Thymus (tissue), 11 donors: ENCODE data around the gene ABLIM1. TPM values are rescaled to one million over a fixed set of nuclear protein-coding genes. Genes with fewer than 3 reads are reported as not detected.

Experiments used
- DNase-seq, 9 donors: peaks; one replicate each; pipeline ENCODE4 v3.0.0-alpha.2; 2013; ENCODE audit warnings: low spot score in 9 of 9, low read depth in 6 of 9, missing footprints in 1 of 9
- H3K27ac ChIP-seq, 2 donors: one replicate each; pipeline ENCODE4 v1.5.1; 2013; ENCODE audit warnings: control low read depth in 1 of 2, low read depth in 1 of 2, low read length in 1 of 2, mild to moderate bottlenecking in 1 of 2, moderate library complexity in 1 of 2
- H3K27me3 ChIP-seq, 2 donors: one replicate each; pipeline ENCODE4 v1.5.1; 2013; ENCODE audit warnings: low read length in 1 of 2; ENCODE audit not compliant: control insufficient read depth in 2 of 2, insufficient read depth in 1 of 2
- H3K36me3 ChIP-seq, 2 donors: one replicate each; pipeline ENCODE4 v1.5.1; 2013; ENCODE audit warnings: low read length in 1 of 2, mild to moderate bottlenecking in 1 of 2, moderate library complexity in 1 of 2; ENCODE audit not compliant: control insufficient read depth in 2 of 2, insufficient read depth in 2 of 2
- H3K4me1 ChIP-seq, 2 donors: one replicate each; pipeline ENCODE4 v1.5.1; 2013; ENCODE audit warnings: low read length in 2 of 2; ENCODE audit not compliant: control insufficient read depth in 2 of 2, insufficient read depth in 2 of 2
- H3K4me3 ChIP-seq, 2 donors: one replicate each; pipeline ENCODE4 v1.5.1; 2013; ENCODE audit warnings: low read length in 2 of 2, control low read depth in 1 of 2, mild to moderate bottlenecking in 1 of 2
- H3K9me3 ChIP-seq, 2 donors: one replicate each; pipeline ENCODE4 v1.5.1; 2013; ENCODE audit warnings: low read length in 1 of 2, mild to moderate bottlenecking in 1 of 2; ENCODE audit not compliant: control insufficient read depth in 2 of 2, insufficient read depth in 1 of 2
- WGBS: extraction: QIAGEN DNeasy Blood & Tissue Kit; methylation state at CpG from one replicate; pipeline ENCODE4 v1.1.7; 2013; 5-methylcytosine and 5-hydroxymethylcytosine counted together
- polyA plus RNA-seq: library from polyadenylated mRNA; stranded (reverse); fragments of 200-250 nt; gene quantifications from one replicate; pipeline ENCODE4 v1.2.3, GENCODE V29; 2013
- total RNA-seq: library from RNA; stranded (reverse); fragments of 120-200 nt; gene quantifications from one replicate; pipeline ENCODE4 v1.2.4, GENCODE V29; 2013
- donor health status: healthy.

The ABLIM1 gene
- total and polyA plus RNA-seq, 2 donors: 43.3 to 49.1 TPM

DNA sequence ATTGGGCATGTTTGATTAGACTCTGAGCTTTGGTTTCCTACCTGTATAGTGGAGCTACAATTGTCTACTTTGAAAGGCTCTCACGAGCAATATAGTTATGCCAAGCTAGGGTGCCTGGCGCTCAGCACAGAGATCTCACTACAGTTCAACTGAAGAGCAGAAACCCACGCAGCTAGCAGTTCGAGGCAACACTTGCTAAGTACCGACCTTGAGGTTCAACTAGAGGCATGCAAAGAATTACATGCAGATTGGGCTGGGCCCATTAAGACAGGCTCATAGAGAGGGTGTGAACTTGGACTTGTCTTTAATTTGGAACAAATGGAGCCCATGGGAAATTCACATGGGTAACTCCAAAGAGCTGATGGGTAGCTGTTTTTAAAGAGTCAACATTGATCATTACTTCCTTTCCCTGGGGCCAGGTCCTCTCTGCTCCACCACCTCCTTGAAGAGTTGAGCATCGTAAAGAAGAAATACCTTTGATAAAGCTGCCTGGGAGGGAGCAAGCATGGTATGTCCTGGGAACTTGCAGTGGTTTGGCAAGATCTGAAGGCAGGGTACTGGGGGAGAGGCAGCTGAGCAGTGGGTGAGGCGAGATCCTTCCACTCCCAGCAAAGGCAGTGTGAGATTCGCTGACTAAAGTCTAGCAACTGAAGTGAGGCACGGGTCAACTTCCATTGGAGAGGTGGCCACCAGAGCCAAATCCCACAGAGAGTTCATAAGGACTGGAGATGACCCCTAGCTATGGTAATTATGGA lies 228.3 kb downstream of the ABLIM1 start:
- Histone ChIP-seq H3K27ac (no peak overlapping the region), H3K27me3 (no peaks in the 10 kb centered on the region), H3K36me3 (peaks cover 3% of the 10 kb centered on the region in 2 donors), H3K4me3 (no peak overlapping the region), H3K4me1 (no peaks in the 10 kb centered on the region), H3K9me3 (no peaks in the 10 kb centered on the region)
- 91% methylated on average over 9 of the region's 9 CpGs for WGBS
- no peak for DNase-seq

DNA sequence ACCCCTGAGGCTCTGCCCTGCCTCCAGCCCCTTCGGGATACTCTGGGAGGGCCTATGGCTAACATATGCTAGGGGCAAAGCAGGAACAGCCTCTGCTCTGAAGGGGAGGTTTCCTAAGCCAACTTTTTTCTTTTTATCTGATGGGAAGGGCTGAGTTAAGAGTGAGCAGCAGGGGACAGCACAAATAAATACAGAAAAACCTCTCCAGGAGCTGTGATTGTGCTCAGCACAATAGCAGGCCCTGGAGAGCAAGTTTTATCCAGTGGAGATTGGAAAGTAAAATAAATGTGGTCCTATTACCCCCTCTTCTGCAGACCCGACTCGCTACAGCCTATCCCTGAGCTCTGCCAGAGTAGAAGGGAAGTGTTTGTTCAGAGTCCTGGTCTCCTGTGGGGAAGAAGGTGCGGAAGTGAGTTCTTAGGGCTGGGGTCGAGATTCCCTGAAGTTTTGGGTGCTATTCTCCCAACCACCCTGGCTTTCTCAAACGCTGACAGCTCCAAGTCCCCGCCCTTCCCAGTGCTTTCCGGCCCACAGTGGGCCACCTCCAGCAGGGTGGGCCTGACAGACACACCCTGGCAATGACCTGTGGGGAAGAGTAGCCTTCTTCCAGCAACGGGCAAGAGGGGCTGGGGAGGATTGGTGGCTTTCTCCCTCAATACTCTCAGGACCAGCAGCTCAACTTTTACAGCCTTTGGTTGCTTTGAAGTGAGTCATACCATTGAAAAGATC lies 230.8 kb downstream of the ABLIM1 start:
- Histone ChIP-seq H3K27me3 (no peaks in the 10 kb centered on the region), H3K4me3 (no peak overlapping the region), H3K36me3 (no peaks in the 10 kb centered on the region), H3K9me3 (no peaks in the 10 kb centered on the region), H3K27ac (no peak overlapping the region), H3K4me1 (no peaks in the 10 kb centered on the region)
- DNase-seq: no peak
- 95% methylated on average over 9 of the region's 9 CpGs for WGBS

DNA sequence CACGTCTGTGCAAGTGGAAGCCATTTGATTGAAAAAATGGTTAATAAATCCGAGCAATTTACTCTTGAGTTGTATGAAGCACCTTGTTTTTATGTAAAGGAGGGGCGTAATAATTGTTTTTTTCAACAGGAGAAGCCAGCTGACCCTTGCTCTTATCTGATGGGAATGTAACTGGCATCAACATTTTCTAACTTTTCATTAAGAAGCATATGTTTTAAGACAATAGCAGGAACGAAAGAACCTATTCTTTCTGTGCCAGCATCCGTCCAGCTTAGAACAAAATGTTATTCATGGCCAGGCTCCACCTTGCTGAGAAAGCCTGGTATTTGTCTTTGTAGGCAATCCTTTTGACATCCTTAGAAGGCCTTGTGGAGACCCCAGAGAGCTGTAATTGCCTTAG lies 231.6 kb downstream of the ABLIM1 start:
- H3K27ac ChIP-seq: no peak overlapping the region
- no peaks in the 10 kb centered on the region for H3K27me3 ChIP-seq
- H3K4me1 ChIP-seq: no peaks in the 10 kb centered on the region
- no peak overlapping the region for H3K4me3 ChIP-seq
- H3K36me3 ChIP-seq: no peaks in the 10 kb centered on the region
- H3K9me3 ChIP-seq: no peaks in the 10 kb centered on the region
- no peak for DNase-seq
- WGBS: 87% methylated on average over 5 of the region's 5 CpGs

DNA sequence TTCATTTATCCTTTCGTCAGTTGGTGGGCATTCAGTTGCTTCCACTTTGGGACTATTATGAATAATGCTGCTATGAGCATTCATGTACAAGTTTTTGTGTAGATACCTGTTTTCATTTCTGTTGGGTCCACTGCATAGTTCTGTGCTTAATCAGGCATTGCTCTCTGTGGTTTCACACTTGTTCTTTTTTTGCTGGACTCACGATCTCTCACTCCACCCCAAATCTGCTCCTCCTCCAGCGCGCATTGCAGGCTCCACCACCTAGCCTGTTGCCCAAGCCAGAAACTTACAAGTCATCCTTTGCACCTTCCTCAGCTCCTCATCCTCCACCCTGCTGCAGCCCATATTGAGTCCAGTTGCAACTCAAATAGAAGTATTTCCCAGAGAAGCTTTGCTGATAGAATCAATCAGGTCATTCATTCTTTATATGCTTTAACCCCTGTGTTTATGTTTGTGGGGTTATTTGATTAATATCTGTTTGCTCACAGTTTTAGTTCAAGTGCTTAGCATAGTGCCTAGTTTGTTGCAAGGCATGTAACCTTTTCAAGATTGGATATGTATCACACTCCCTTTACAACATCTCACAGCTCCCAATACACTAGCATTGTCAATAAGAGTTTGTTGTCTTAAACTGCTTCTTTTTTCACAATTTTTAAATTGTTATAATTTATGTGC lies 237.1 kb downstream of the ABLIM1 start:
- 94% methylated on average over 4 of the region's 4 CpGs for WGBS
- no peaks in the 10 kb centered on the region for H3K36me3 ChIP-seq
- H3K27ac ChIP-seq: no peak overlapping the region
- no peak overlapping the region for H3K4me3 ChIP-seq
- no peak for DNase-seq
- no peaks in the 10 kb centered on the region for H3K9me3 ChIP-seq
- no peaks in the 10 kb centered on the region for H3K4me1 ChIP-seq
- no peaks in the 10 kb centered on the region for H3K27me3 ChIP-seq

DNA sequence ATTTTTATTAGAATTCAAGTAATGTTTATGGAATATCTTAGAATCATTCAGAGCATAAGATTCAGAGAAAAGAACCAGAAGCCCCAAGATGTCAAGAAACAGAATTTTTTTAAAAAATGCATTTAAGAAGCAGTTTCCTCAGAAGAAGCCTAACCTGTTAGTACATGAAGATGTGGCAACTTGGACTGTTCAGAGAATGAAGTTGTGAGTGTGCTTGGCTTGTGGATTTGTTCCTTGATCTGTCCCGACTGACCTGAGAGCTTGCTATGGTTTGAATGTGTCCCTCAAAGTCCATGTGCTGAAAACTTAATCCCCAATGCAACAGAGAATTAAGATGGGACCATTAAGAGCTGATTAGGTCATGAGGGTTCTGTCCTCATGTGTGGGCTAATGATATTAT lies 240.0 kb downstream of the ABLIM1 start:
- Histone ChIP-seq H3K9me3 (peaks cover 0 to 4% of the 10 kb centered on the region in 2 donors), H3K4me1 (no peaks in the 10 kb centered on the region), H3K4me3 (no peak overlapping the region), H3K36me3 (no peaks in the 10 kb centered on the region), H3K27me3 (peaks cover 0 to 3% of the 10 kb centered on the region in 2 donors), H3K27ac (no peak overlapping the region)
- WGBS: 88% methylated on average over 1 of the region's 1 CpG
- DNase-seq: no peak

DNA sequence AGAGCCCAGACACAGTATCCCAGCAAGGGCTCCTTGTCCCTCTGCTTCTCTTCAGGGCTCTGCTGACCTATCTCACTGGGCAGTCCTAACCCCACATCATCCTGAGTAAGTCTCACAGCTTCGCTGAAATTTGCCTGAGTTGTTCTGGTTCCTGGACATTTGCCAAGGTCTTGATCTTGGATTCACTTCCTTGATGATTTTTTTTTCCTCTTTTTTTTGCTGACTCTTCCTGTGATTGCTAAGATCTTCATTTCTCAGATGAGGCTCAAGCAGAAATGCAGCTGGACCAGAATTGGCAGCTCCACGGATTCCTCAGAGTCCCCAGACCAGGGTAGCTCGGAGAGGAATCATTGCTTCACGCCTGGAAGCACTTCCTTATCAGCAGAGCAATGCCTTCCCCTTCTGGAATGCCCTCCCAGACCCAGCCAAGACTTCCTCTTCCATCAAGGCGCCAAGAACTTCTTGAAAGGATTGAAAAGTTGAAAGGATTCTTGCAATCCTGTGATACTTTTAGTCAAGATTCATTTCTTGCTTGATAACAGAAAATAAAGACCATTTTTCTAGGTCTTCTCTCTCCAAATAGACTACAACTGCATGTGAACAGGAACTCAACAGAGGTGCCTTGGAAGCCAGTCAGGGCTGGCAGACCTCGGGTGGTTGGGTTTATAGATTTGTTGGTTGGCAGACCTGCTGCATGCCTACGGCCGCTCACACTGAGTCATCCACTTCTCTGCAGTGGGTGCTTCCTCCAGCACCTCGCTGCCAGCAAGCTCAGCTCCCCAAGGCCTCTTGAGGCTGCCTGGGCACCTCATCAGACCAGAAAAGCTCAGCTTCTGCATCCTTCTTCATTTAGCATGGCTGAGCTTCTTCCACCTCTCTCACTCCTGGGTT lies 244.9 kb downstream of the ABLIM1 start:
- no peaks in the 10 kb centered on the region for H3K36me3 ChIP-seq
- no peak overlapping the region for H3K4me3 ChIP-seq
- DNase-seq: no peak
- peaks cover 0 to 4% of the 10 kb centered on the region in 2 donors for H3K9me3 ChIP-seq
- 33% methylated on average over 9 of the region's 9 CpGs for WGBS
- peaks cover 0 to 5% of the 10 kb centered on the region in 2 donors for H3K27me3 ChIP-seq
- H3K4me1 ChIP-seq: peaks cover 5 to 12% of the 10 kb centered on the region in 2 donors
- H3K27ac ChIP-seq: no peak overlapping the region

DNA sequence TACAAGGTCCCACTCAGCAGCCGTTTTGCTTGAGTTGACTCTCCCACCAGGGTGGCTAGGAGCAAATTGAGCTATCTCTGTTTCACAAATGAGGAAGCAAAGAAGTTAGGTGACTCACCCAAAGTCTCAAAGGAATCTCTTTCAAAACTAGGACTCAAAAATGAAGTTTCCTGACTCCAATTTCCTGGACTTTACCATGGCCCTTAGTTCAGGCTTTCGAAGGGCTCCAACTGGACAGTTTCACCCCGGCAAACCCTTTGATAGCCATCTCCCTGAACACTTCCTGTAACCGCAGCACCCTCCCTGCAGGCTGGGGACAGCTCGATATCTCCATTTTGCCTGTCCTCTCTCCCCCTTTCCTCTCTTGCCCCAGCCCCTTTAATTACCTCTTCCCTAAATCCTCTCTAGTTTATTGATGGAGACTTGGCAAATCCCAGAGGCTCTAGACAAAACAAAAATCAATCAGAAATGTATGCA lies 249.1 kb downstream of the ABLIM1 start:
- Histone ChIP-seq H3K27ac (no peak overlapping the region), H3K9me3 (peaks cover 0 to 4% of the 10 kb centered on the region in 2 donors), H3K27me3 (peaks cover 19 to 31% of the 10 kb centered on the region in 2 donors), H3K4me3 (no peak overlapping the region), H3K4me1 (peaks cover 5 to 17% of the 10 kb centered on the region in 2 donors), H3K36me3 (no peaks in the 10 kb centered on the region)
- 76% methylated on average over 5 of the region's 5 CpGs for WGBS
- no peak for DNase-seq

DNA sequence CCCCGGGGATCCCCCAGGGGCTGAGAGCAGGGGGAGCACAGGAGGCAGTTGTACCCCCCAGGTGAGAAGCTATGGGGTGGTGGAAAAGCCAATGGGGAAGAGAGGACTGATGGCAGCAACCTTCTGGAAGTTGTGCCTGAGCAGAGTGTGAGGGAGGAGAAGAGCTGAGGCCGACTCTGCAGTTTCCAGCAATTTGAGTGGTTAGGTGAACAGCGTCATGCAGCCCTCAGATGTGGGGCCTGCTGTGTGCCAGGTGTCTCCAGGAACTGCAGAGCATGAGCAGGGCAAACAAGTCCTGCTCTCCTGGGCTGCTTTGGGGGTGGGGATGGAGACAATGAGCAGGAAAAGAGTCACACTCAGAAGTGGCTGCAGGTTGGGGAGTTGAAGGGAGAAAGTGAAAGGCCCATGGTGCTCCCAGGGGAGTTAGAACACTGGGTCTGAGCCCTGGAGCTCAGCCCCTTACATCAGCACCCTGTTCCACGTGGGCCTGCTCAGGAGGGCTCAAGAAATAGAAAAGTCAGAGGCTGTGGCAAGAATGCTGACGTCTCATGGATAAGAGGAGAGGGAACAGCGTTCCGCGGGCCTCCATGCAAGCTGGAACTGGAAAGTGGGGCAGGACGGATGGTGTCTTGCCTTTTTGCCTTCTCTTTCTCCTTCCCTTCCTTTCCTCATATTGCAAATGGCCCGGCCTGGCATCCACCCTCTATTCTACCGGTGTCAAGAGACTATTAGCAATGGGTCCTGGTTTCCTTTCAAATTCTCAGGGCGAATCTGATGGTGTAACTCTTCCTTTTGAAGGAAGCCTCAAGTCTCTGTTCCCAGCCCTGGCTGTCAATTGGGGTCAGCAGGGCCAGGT lies 249.7 kb downstream of the ABLIM1 start:
- WGBS: 84% methylated on average over 12 of the region's 12 CpGs
- H3K4me3 ChIP-seq: no peak overlapping the region

More for the DNA sequence above, 249.7 kb downstream of the ABLIM1 start:
- Histone ChIP-seq H3K9me3 (peaks cover 0 to 4% of the 10 kb centered on the region in 2 donors), H3K4me1 (peaks cover 5 to 22% of the 10 kb centered on the region in 2 donors), H3K36me3 (no peaks in the 10 kb centered on the region), H3K27ac (no peak overlapping the region), H3K27me3 (peaks cover 24 to 35% of the 10 kb centered on the region in 2 donors)
- DNase-seq: peak in 3 of 9 donors; percentile 19 to 37 (median 26)
